ENCODE results near the gene STARD10.

DNA sequence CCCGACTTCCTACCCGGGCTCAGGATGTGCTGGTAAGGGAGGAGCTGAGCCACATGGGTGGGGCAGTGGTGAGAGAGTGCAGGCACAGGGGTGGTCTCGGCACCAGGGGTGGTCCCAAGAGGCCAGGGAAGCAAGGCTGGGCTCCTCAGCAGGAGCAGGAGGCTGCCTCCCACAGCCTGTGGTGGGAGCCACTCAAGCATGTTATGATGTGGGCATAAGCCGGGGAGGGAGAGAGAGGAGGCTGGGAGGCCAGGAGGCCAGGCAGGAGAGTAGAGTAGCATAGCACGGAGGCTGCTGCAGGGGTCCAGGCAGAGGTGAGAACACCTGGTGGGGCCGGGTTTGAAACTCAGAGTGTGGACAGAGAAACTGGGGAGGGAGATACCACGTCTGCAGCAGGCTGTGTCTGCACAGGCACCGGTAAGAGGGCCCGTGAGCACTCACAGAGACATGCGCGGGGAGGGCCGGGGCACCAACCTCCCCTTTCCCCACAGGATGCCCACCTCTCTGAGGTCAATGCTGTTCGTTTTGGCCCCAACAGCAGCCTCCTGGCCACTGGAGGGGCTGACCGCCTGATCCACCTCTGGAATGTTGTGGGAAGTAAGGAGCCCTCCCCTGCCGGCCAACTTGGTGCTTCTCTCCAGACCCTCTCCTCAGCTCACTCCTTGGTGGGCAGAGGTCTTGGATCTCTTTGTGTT, 31.1 kb upstream of the STARD10 start:
- TF ChIP-seq CTCF (conservative IDR thresholded peaks at IDR 0.05; ENCODE audit: low read length) (no peak), EZH2phosphoT487 (IDR thresholded peaks at IDR 0.05; ENCODE audit: borderline replicate concordance, low read depth, low read length) (no peak)

Data from OCI-LY7 (cell line).